Activated T-helper 1 cell treated with anti-CD3 and anti-CD28 coated beads, Interleukin-12 subunit alpha, Interleukin-12 subunit beta, Interleukin-2, Interleukin-4 antibody, amounts not matched to agents 30 ng/mL and 10 ng/mL and 1 ng/mL, durations not matched to agents 14 hours and 24 hours and 36 hours (primary cell): Measurements from ENCODE around the gene HK1. TPM values are rescaled to one million over a fixed set of nuclear protein-coding genes. Genes with fewer than 3 reads are reported as not detected.

ENCODE experiments used
- DNase-seq: peaks from one replicate; pipeline ENCODE4 v3.0.0; 2021; ENCODE audit warnings: low spot score
- H3K27ac Mint-ChIP-seq: one replicate; pipeline ENCODE4 v1.8.0; 2021; ENCODE audit warnings: mild to moderate bottlenecking, mixed read lengths
- H3K27me3 Mint-ChIP-seq: one replicate; pipeline ENCODE4 v1.8.0; 2022; ENCODE audit warnings: mild to moderate bottlenecking, moderate library complexity, mixed read lengths; ENCODE audit not compliant: insufficient read depth
- H3K36me3 Mint-ChIP-seq: one replicate; pipeline ENCODE4 v1.8.0; 2021; ENCODE audit warnings: low read depth, mixed read lengths
- H3K4me1 Mint-ChIP-seq: one replicate; pipeline ENCODE4 v1.8.0; 2021; ENCODE audit warnings: low read depth, mixed read lengths
- H3K4me3 Mint-ChIP-seq: one replicate; pipeline ENCODE4 v1.8.0; 2021; ENCODE audit warnings: mild to moderate bottlenecking, moderate library complexity, mixed read lengths
- H3K9me3 Mint-ChIP-seq: one replicate; pipeline ENCODE4 v1.8.0; 2021; ENCODE audit warnings: mixed read lengths
- intact Hi-C: fragments of 100-400 bp; cut with micrococcal nuclease; formaldehyde crosslinking; loops from one replicate; pipeline ENCODE4 v1.15.1; 2024
- total RNA-seq: library from RNA; stranded (reverse); gene quantifications from 2 replicates; pipeline ENCODE4 v1.2.3, GENCODE V29; 2022

HK1 gene
- total RNA-seq, 1 donor from 2014 or later = 161 TPM

- Mint-ChIP-seq H3K36me3 (peaks cover 6% of the 10 kb centered on the region), H3K27ac (no peak overlapping the region), H3K4me1 (peaks cover 55% of the 10 kb centered on the region), H3K4me3 (no peak overlapping the region), H3K27me3 (no peaks in the 10 kb centered on the region), H3K9me3 (no peaks in the 10 kb centered on the region)
- DNase-seq = no peak
- intact Hi-C loops = no loop called here
Observed at GRCh38 chr10:69336952-69337295, 58.6 kb downstream of the HK1 start.

- no peak for DNase-seq
- H3K4me3 Mint-ChIP-seq = no peak overlapping the region
- peak overlapping the region; percentile 58 for H3K27ac Mint-ChIP-seq
- H3K9me3 Mint-ChIP-seq = no peaks in the 10 kb centered on the region
- no peaks in the 10 kb centered on the region for H3K27me3 Mint-ChIP-seq
- H3K36me3 Mint-ChIP-seq = peaks cover 10% of the 10 kb centered on the region
- intact Hi-C loops = no loop called here
- H3K4me1 Mint-ChIP-seq = peaks cover 59% of the 10 kb centered on the region
Observed at GRCh38 chr10:69337296-69338132, 59.2 kb downstream of the HK1 start.

- DNase-seq = no peak
- Mint-ChIP-seq H3K9me3 (no peaks in the 10 kb centered on the region), H3K4me3 (no peak overlapping the region), H3K27me3 (no peaks in the 10 kb centered on the region), H3K36me3 (peaks cover 12% of the 10 kb centered on the region), H3K4me1 (peaks cover 61% of the 10 kb centered on the region), H3K27ac (peak overlapping the region; percentile 58)
- intact Hi-C loops = no loop called here
Observed at GRCh38 chr10:69338133-69338456, 59.8 kb downstream of the HK1 start.

- Mint-ChIP-seq H3K4me1 (peaks cover 64% of the 10 kb centered on the region), H3K27me3 (no peaks in the 10 kb centered on the region), H3K9me3 (no peaks in the 10 kb centered on the region), H3K27ac (peak overlapping the region; percentile 59), H3K4me3 (no peak overlapping the region), H3K36me3 (peaks cover 15% of the 10 kb centered on the region)
- intact Hi-C loops = no loop called here
- DNase-seq = no peak
Observed at GRCh38 chr10:69338547-69339450, 60.5 kb downstream of the HK1 start.

GRCh38 chr10:69340695-69341094, 62.4 kb downstream of the HK1 start:
- no peaks in the 10 kb centered on the region for H3K27me3 Mint-ChIP-seq

GRCh38 chr10:69343905-69344304, 65.6 kb downstream of the HK1 start:
- intact Hi-C loops = loop anchor here (2.0 kb wide), 1 partner anchor 17 kb away; no protein-coding TSS in a partner anchor
- Mint-ChIP-seq H3K4me1 (peaks cover 71% of the 10 kb centered on the region), H3K27ac (peak overlapping the region; percentile 65), H3K27me3 (no peaks in the 10 kb centered on the region), H3K4me3 (no peak overlapping the region), H3K9me3 (no peaks in the 10 kb centered on the region), H3K36me3 (peaks cover 41% of the 10 kb centered on the region)
- DNase-seq = no peak

More at GRCh38 chr10:69340695-69341094, 62.4 kb downstream of the HK1 start:
- Mint-ChIP-seq H3K4me3 (no peak overlapping the region), H3K36me3 (peaks cover 27% of the 10 kb centered on the region), H3K4me1 (peaks cover 64% of the 10 kb centered on the region), H3K27ac (no peak overlapping the region), H3K9me3 (no peaks in the 10 kb centered on the region)
- no peak for DNase-seq
- intact Hi-C loops = no loop called here

GRCh38 chr10:69344591-69345252, 66.4 kb downstream of the HK1 start:
- intact Hi-C loops = loop anchor here (5.0 kb wide), 1 partner anchor 48 kb away; no protein-coding TSS in a partner anchor
- H3K27me3 Mint-ChIP-seq = no peaks in the 10 kb centered on the region
- DNase-seq = peak; percentile 17

GRCh38 chr10:69345402-69345801, 67.1 kb downstream of the HK1 start:
- peaks cover 78% of the 10 kb centered on the region for H3K4me1 Mint-ChIP-seq
- DNase-seq = no peak
- peak overlapping the region; percentile 47 for H3K4me3 Mint-ChIP-seq
- peak overlapping the region; percentile 81 for H3K27ac Mint-ChIP-seq
- no peaks in the 10 kb centered on the region for H3K9me3 Mint-ChIP-seq
- H3K27me3 Mint-ChIP-seq = no peaks in the 10 kb centered on the region
- peaks cover 50% of the 10 kb centered on the region for H3K36me3 Mint-ChIP-seq
- intact Hi-C loops = loop anchor here (5.0 kb wide), 1 partner anchor 47 kb away; no protein-coding TSS in a partner anchor

More at GRCh38 chr10:69344591-69345252, 66.4 kb downstream of the HK1 start:
- Mint-ChIP-seq H3K4me3 (peak overlapping the region; percentile 47), H3K4me1 (peaks cover 76% of the 10 kb centered on the region), H3K9me3 (no peaks in the 10 kb centered on the region), H3K36me3 (peaks cover 46% of the 10 kb centered on the region), H3K27ac (peak overlapping the region; percentile 65)

- Mint-ChIP-seq H3K27me3 (no peaks in the 10 kb centered on the region), H3K4me1 (peaks cover 78% of the 10 kb centered on the region), H3K36me3 (peaks cover 53% of the 10 kb centered on the region), H3K4me3 (peak overlapping the region; percentile 37), H3K9me3 (no peaks in the 10 kb centered on the region), H3K27ac (peak overlapping the region; percentile 81)
- intact Hi-C loops = loop anchor here (5.0 kb wide), 1 partner anchor 46 kb away; no protein-coding TSS in a partner anchor
- DNase-seq = no peak
Observed at GRCh38 chr10:69345890-69346474, 67.7 kb downstream of the HK1 start.

GRCh38 chr10:69346776-69347175, 68.5 kb downstream of the HK1 start:
- Mint-ChIP-seq H3K4me1 (peaks cover 78% of the 10 kb centered on the region), H3K27me3 (no peaks in the 10 kb centered on the region), H3K4me3 (no peak overlapping the region), H3K36me3 (peaks cover 55% of the 10 kb centered on the region), H3K9me3 (no peaks in the 10 kb centered on the region), H3K27ac (peak overlapping the region; percentile 29)
- DNase-seq = no peak
- intact Hi-C loops = loop anchor here (5.0 kb wide), 1 partner anchor 46 kb away; no protein-coding TSS in a partner anchor

- Mint-ChIP-seq H3K27me3 (no peaks in the 10 kb centered on the region), H3K9me3 (no peaks in the 10 kb centered on the region), H3K4me3 (peak overlapping the region; percentile 19), H3K36me3 (peaks cover 57% of the 10 kb centered on the region), H3K27ac (peak overlapping the region; percentile 78), H3K4me1 (peaks cover 72% of the 10 kb centered on the region)
- no peak for DNase-seq
- intact Hi-C loops = loop anchor here (5.0 kb wide), 1 partner anchor 43 kb away; no protein-coding TSS in a partner anchor
Observed at GRCh38 chr10:69348816-69349541, 70.7 kb downstream of the HK1 start.

GRCh38 chr10:69349542-69349888, 71.2 kb downstream of the HK1 start:
- Mint-ChIP-seq H3K9me3 (no peaks in the 10 kb centered on the region), H3K27me3 (no peaks in the 10 kb centered on the region), H3K27ac (no peak overlapping the region), H3K4me1 (peaks cover 71% of the 10 kb centered on the region), H3K36me3 (peaks cover 57% of the 10 kb centered on the region), H3K4me3 (no peak overlapping the region)
- no peak for DNase-seq
- intact Hi-C loops = loop anchor here (5.0 kb wide), 1 partner anchor 43 kb away; no protein-coding TSS in a partner anchor
